ENCODE data around the gene RAB28.

DNA sequence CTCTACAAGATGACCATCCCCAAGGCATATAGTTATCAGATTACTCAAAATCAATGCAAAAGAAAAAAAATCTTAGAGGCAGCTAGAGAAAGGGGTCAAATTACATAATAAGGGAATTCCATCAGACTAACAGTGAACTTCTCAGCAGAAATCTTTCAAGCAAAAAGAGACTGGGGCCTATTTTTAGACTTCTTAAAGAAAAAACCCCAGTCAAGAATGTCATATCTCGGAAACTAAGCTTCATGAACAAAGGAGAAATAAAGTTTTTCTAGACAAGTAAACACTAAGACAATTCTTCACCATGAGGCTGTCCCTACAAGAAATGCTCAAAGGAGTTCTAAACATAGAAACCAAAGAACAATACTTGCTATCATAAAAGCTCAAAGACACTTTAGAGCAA lies 51.7 kb downstream of the RAB28 start:
- no peak for TF ChIP-seq POLR2AphosphoS5 (IDR thresholded peaks at IDR 0.05; ENCODE audit: low read depth, low read length)
- TF ChIP-seq, protein P1, sequence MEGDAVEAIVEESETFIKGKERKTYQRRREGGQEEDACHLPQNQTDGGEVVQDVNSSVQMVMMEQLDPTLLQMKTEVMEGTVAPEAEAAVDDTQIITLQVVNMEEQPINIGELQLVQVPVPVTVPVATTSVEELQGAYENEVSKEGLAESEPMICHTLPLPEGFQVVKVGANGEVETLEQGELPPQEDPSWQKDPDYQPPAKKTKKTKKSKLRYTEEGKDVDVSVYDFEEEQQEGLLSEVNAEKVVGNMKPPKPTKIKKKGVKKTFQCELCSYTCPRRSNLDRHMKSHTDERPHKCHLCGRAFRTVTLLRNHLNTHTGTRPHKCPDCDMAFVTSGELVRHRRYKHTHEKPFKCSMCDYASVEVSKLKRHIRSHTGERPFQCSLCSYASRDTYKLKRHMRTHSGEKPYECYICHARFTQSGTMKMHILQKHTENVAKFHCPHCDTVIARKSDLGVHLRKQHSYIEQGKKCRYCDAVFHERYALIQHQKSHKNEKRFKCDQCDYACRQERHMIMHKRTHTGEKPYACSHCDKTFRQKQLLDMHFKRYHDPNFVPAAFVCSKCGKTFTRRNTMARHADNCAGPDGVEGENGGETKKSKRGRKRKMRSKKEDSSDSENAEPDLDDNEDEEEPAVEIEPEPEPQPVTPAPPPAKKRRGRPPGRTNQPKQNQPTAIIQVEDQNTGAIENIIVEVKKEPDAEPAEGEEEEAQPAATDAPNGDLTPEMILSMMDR (IDR thresholded peaks at IDR 0.05) = no peak
- TF ChIP-seq, protein P2, sequence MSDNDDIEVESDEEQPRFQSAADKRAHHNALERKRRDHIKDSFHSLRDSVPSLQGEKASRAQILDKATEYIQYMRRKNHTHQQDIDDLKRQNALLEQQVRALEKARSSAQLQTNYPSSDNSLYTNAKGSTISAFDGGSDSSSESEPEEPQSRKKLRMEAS (IDR thresholded peaks at IDR 0.05; ENCODE audit: low read depth) = no peak
- TF ChIP-seq, protein P3, sequence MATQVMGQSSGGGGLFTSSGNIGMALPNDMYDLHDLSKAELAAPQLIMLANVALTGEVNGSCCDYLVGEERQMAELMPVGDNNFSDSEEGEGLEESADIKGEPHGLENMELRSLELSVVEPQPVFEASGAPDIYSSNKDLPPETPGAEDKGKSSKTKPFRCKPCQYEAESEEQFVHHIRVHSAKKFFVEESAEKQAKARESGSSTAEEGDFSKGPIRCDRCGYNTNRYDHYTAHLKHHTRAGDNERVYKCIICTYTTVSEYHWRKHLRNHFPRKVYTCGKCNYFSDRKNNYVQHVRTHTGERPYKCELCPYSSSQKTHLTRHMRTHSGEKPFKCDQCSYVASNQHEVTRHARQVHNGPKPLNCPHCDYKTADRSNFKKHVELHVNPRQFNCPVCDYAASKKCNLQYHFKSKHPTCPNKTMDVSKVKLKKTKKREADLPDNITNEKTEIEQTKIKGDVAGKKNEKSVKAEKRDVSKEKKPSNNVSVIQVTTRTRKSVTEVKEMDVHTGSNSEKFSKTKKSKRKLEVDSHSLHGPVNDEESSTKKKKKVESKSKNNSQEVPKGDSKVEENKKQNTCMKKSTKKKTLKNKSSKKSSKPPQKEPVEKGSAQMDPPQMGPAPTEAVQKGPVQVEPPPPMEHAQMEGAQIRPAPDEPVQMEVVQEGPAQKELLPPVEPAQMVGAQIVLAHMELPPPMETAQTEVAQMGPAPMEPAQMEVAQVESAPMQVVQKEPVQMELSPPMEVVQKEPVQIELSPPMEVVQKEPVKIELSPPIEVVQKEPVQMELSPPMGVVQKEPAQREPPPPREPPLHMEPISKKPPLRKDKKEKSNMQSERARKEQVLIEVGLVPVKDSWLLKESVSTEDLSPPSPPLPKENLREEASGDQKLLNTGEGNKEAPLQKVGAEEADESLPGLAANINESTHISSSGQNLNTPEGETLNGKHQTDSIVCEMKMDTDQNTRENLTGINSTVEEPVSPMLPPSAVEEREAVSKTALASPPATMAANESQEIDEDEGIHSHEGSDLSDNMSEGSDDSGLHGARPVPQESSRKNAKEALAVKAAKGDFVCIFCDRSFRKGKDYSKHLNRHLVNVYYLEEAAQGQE (IDR thresholded peaks at IDR 0.05; ENCODE audit: low read depth, low read length) = no peak
- no peak for TF ChIP-seq GATA2 (CRISPR knock-in tag; IDR thresholded peaks at IDR 0.05)
- no peak for TF ChIP-seq JUND (IDR thresholded peaks at IDR 0.05)
- TF ChIP-seq EZH2phosphoT487 (IDR thresholded peaks at IDR 0.05; ENCODE audit: borderline replicate concordance, low read depth) = no peak
- TF ChIP-seq CHD2 (IDR thresholded peaks at IDR 0.05; ENCODE audit: low read length, partially characterized antibody) = no peak
- no peak for TF ChIP-seq GABPA (IDR thresholded peaks at IDR 0.05; ENCODE audit: low read depth)
- no peak for TF ChIP-seq EP300 (IDR thresholded peaks at IDR 0.05; ENCODE audit: borderline replicate concordance in 1 of 2, low read depth in 1 of 2, low read length in 1 of 2)
- TF ChIP-seq FOXM1 (IDR thresholded peaks at IDR 0.05; ENCODE audit: low read depth) = no peak
- no peak for TF ChIP-seq RCOR1 (IDR thresholded peaks at IDR 0.05; ENCODE audit: low read length)
- TF ChIP-seq, protein P4, sequence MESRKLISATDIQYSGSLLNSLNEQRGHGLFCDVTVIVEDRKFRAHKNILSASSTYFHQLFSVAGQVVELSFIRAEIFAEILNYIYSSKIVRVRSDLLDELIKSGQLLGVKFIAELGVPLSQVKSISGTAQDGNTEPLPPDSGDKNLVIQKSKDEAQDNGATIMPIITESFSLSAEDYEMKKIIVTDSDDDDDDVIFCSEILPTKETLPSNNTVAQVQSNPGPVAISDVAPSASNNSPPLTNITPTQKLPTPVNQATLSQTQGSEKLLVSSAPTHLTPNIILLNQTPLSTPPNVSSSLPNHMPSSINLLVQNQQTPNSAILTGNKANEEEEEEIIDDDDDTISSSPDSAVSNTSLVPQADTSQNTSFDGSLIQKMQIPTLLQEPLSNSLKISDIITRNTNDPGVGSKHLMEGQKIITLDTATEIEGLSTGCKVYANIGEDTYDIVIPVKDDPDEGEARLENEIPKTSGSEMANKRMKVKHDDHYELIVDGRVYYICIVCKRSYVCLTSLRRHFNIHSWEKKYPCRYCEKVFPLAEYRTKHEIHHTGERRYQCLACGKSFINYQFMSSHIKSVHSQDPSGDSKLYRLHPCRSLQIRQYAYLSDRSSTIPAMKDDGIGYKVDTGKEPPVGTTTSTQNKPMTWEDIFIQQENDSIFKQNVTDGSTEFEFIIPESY (IDR thresholded peaks at IDR 0.05; ENCODE audit: borderline replicate concordance, low read depth) = no peak
- no peak for TF ChIP-seq TAF1 (IDR thresholded peaks at IDR 0.05; ENCODE audit: borderline replicate concordance, low read depth, low read length)

Measured in SK-N-SH (cell line).